Inflammatory macrophage treated with lipopolysaccharide for 1 hour (primary cell): Measurements from ENCODE around the gene CAP2.
"Not testable (repeated sequence)": the region's sequence is repeated elsewhere in the genome, so short reads cannot be mapped to it uniquely, and the experiment has no call there.

ENCODE experiments used
- DNase-seq, 2 donors: peaks; one replicate each; pipeline ENCODE4 v3.0.0-alpha.2; 2020 to 2022

Gene CAP2

DNA sequence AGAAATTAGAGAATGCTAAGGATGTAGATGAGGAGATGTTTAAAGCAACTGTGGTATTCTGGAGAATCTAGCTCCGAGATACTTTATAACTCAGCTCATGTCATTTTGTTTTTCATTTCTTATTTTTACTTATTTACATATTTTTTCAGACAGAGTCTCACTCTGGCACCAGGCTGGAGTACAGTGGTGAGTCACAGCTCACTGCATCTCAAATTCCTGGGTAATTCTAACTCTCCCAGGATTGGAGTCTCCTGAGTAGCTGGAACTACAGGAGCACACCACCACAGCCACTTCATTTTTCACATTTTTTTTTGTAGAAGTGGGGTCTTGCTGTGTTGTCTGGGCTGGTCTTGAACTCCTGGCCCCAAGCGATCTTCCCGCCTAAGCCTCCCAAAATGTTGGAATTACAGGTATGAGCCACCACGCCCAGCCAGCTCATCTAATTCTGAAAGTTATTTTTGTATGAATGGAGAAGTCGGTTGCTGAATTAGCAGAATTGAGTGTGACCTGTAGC lies 112.4 kb downstream of the CAP2 start:
- no peak for DNase-seq

GRCh38 chr6:17506531-17506930 lies 113.1 kb downstream of the CAP2 start:
- no peak for DNase-seq

- no peak for DNase-seq
Observed at GRCh38 chr6:17506962-17507361, 113.6 kb downstream of the CAP2 start.

DNA sequence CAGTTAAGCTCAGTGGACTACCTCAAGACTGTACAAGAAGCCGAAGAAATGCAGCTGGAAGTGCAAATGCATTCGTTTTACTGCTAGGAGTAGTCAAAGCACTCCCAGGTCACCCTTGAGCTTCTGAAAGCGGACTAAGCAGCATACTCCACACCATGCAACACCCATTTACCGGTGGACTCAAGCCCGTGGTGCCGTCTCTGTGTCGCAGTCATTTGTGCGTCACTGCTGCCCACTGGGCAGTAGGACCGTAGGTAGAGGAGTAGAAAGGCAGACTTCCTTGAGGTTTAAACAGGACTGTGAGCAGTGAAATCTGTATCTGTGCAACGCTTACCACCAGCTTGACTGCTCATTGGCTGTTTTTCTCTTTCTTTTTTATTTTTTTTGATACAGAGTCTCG lies 117.7 kb downstream of the CAP2 start:
- DNase-seq, result no peak

DNA sequence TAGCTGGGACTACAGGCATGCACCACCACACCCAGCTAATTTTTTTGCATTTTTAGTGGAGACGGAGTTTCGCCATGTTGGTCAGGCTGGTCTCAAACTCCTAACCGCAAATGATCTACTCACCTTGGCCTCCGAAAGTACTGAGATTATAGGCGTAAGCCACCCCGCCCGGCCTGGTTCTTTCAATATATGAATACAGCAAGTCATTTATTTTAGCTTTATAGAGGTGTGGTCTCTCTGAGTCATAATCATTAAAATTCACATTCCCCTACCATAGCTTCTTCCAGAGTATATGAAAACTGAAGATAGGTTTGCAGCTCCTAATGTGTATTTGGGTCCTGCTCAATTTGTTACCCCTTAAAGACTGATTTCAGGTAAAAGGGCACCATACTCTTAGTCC lies 118.2 kb downstream of the CAP2 start:
- DNase-seq, result no peak

- DNase-seq, result no peak
Observed at GRCh38 chr6:17519120-17519519, 125.7 kb downstream of the CAP2 start.

DNA sequence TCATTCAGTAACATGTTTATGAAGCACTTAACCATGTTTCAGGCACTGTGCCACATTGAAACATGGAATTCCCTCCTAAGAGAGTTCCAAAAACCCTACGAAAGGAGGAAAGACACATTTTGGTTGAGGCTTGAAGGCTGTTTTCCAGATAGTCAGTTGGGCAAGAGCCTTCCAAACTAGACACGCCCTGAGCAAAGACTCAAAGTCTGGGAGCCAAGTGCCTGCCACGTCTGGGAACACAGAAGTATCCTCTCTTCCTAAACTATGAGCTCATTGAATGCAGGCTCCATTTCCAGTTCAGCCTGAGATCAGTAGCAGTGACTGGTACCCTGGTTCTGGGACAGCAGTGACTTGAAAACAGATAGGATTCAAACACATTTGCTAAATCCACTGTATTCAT lies 132.2 kb downstream of the CAP2 start:
- no peak for DNase-seq

DNA sequence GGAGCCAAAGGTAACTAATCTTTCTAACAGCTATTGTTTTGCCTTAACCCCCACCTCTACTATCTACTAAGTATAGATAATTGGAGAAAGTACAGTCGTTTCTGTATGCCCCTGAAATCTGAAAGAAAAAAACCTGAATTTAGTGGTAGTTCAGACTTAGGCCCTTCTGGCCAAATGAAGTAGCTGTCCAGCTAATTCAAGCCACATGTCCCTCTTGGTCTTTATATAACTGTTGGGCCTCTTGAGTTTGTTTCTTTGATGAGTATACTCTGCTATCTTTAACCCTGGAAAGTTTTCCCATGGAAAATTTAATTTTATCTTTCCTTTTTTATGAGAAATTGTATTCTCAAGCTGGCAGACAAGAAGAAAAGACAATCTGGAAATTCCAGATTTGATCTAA lies 133.7 kb downstream of the CAP2 start:
- DNase-seq, result no peak

- no peak for DNase-seq
Observed at GRCh38 chr6:17530321-17530835, 137.0 kb downstream of the CAP2 start.

DNA sequence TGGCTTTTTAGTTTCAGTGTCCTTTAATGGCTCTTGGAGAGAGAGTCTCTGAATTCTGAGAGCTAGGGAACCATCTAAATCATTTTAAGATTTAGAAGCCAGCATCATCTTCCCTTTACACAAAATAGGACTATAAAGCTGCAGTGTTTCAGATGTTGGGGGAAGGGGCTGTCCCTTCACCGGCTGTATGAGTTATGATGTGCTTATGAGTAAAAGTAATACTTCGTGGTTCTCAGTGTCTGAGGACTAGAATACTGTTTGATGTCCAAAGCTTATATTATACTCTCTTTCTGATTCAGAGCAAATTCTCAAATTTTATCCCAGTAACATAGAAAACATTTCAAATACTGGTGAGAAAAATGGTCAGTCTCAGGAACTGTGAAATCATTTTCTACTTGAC lies 143.2 kb downstream of the CAP2 start:
- DNase-seq, result no peak

DNA sequence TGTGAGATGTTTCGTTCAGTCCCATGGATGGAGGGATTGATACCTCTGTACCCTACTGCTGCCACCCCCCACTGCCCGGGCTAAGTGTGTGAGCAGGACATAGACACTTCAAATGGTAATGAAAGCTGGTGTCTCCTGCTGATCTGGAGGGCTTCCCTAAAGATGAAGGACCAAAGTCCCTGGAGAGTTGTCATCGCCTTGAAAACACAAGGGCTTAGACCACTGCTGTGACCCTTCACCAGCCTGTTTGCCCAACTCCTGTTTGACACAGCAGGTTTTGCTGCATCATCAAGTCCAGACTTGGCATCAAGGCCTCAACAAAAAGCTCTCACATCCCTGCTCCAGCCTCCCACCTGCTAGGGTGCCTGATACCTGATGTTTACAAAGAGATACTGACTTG lies 148.8 kb downstream of the CAP2 start:
- no peak for DNase-seq

DNA sequence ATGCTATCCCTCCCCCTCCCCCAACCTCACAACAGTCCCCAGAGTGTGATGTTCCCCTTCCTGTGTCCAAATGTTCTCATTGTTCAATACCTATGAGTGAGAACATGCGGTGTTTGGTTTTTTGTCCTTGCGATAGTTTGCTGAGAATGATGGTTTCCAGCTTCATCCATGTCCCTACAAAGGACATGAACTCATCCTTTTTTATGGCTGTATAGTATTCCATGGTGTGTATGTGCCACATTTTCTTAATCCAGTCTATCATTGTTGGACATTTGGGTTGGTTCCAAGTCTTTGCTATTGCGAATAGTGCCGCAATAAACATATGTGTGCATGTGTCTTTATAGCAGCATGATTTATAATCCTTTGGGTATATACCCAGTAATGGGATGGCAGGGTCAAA lies 152.3 kb downstream of the CAP2 start:
- DNase-seq, result not testable (repeated sequence)

DNA sequence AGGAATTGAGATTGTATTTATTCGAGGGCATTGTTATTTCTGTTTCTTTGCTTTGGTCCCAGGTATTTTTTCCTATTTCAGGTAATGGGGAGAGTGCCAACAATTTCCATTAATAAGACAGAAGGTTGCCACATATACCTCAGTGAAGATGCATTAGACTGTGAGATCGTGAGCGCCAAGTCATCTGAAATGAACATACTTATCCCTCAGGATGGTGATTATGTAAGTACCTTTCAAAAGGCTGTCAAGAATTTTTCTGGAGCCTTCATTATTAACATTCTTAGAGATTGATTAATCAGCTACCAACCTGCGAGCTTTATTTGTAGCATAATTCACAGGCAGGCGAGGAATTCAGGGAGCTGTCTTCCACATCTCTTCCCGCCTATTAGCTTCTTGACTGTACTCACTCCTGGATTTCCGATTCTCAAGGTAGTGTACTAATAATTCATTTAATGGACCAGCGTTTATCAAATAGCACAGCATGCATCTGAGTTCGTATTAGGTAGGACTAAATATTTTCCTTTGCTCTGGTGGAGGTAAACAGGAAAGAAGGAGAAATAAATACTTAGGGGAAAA lies 158.1 kb downstream of the CAP2 start:
- no peak for DNase-seq

DNA sequence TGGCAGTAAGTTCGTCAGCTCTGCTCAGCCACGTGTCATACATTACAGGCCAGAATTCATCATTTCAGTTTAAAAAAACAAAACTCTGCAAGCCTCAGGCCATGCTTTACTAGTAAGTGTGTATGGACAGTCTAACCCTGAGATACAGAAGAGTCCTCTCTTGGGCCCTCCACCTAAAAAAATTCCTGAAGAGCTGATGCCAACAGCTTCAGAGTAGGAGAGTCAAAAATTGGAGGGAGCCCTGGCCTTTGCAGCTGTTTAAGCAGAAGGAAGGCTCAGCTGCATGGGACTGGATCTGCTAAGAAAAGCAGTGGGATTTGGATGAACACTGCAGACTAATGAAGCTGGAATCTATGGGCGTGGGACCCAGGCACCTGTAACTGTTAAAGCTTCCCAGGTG lies 159.5 kb downstream of the CAP2 start:
- no peak for DNase-seq

- no peak for DNase-seq
Observed at GRCh38 chr6:17556014-17556413, 162.6 kb downstream of the CAP2 start.

DNA sequence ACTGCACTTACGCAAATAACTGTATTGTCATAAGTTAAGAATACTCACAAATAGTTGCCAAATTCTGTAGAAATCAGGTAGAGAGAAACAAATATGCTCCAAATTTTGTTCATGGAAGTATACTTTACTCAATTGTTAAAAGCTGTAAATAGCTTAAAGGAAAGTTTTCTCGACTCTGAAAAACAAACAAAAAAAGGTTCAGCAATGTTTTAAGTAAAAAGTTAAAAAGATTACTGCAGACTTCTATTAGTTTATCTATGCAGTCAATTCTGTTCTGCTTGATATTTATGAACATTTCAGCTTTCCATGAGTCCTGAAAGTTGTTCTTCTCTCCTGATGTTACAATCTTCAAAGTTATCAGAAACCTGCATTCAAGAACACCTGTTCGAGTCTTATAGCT lies 169.2 kb downstream of the CAP2 start:
- DNase-seq, result no peak

- DNase-seq, result no peak
Observed at GRCh38 chr6:17565399-17565798, 172.0 kb downstream of the CAP2 start.

DNA sequence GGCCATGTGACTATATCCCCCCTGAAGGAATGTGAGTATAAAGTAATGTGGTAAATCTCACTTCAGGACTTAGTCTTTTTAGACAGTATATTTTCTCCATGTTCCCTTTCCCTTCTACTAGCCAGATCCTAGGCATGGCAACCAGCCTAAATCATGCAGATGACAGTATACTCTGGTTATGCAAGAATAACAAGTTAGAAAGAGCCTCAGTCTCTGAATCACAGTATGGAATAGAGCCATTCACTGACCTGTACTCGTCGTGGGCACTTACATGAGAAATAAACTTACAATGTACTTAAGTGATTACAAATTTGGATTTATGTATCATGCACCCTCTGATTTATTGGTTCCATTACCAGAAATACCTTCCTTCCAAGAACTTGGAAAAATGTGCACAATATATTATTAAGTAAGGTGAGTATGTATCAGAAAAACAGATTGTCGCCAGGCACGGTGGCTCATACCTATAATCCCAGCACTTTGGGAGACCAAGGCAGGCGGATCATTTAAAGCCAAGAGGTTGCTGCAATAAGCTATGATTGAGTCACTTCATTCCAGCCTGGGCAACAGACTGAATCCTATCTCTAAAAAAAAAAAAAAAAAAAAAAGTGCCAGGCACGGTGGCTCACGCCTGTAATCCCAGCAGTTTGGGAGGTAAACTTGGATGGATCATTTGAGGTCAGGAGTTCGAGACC lies 181.6 kb downstream of the CAP2 start:
- no peak for DNase-seq

GRCh38 chr6:17577059-17577458 lies 183.7 kb downstream of the CAP2 start:
- DNase-seq, result no peak

GRCh38 chr6:17580518-17581048 lies 187.2 kb downstream of the CAP2 start:
- DNase-seq, result peak in 1 of 2 donors; percentile 8

GRCh38 chr6:17581282-17581681 lies 187.9 kb downstream of the CAP2 start:
- DNase-seq, result not testable (repeated sequence)

DNA sequence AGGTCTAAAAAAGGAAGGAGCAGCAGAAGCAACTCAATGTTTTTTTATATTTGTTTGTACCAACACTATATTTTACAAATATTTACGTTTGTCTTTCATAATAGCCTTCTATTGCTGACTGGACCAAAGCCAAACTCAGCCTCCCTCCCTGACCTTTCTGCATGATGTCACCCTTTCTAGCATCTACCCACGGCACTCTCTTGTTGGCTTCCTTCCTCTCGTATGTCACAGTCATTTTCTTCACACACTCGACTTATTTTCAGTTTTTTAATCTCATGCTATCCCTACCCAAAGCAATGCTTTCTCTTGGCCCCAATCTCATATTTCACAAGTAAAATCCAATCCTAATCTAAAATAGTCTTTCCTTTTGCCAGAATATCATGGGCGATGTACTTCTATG lies 190.4 kb downstream of the CAP2 start:
- DNase-seq, result peak; percentile 40 to 57

- peak; percentile 38 to 58 for DNase-seq
Observed at GRCh38 chr6:17584241-17584803, 190.9 kb downstream of the CAP2 start.
